ENCODE measurements around the gene HMBS.

Gene HMBS

GRCh38 chr11:119091966-119092879 is 7.5 kb downstream of the HMBS start:
- Histone ChIP-seq H3K27ac (ENCODE audit: low read depth, low read length, severe bottlenecking) (peak overlapping the region; percentile 16), H3K36me3 (ENCODE audit: control insufficient read depth, insufficient read depth, low read length) (peaks cover 47% of the 10 kb centered on the region), H3K9me3 (ENCODE audit: control insufficient read depth, low read length) (no peaks in the 10 kb centered on the region), H3K4me3 (ENCODE audit: extremely low read depth, insufficient read depth, low read length, poor library complexity, severe bottlenecking) (peak overlapping the region; percentile 88), H3K4me1 (ENCODE audit: control insufficient read depth, insufficient read depth, low read length, poor library complexity, severe bottlenecking) (peaks cover 14% of the 10 kb centered on the region)
- 88 to 92% methylated on average over 11 to 12 of the region's 13 CpGs for WGBS, 2 experiments (ENCODE audit: insufficient coverage in 2 of 2)

- H3K4me1 ChIP-seq (ENCODE audit: control insufficient read depth, insufficient read depth, low read length, poor library complexity, severe bottlenecking) = peaks cover 14% of the 10 kb centered on the region
- peak overlapping the region; percentile 88 for H3K4me3 ChIP-seq (ENCODE audit: extremely low read depth, insufficient read depth, low read length, poor library complexity, severe bottlenecking)
- no peak overlapping the region for H3K27ac ChIP-seq (ENCODE audit: low read depth, low read length, severe bottlenecking)
- H3K9me3 ChIP-seq (ENCODE audit: control insufficient read depth, low read length) = no peaks in the 10 kb centered on the region
- H3K36me3 ChIP-seq (ENCODE audit: control insufficient read depth, insufficient read depth, low read length) = peaks cover 56% of the 10 kb centered on the region
- WGBS, 2 experiments (ENCODE audit: insufficient coverage in 2 of 2) = 45 to 73% methylated on average over 5 to 6 of the region's 12 CpGs
These were observed 8.5 kb downstream of the HMBS start for GRCh38 chr11:119092880-119093842.

GRCh38 chr11:119093942-119094815 is 9.5 kb downstream of the HMBS start:
- Histone ChIP-seq H3K4me1 (ENCODE audit: control insufficient read depth, insufficient read depth, low read length, poor library complexity, severe bottlenecking) (peaks cover 14% of the 10 kb centered on the region), H3K36me3 (ENCODE audit: control insufficient read depth, insufficient read depth, low read length) (peaks cover 59% of the 10 kb centered on the region), H3K9me3 (ENCODE audit: control insufficient read depth, low read length) (no peaks in the 10 kb centered on the region), H3K27ac (ENCODE audit: low read depth, low read length, severe bottlenecking) (peak overlapping the region; percentile 51), H3K4me3 (ENCODE audit: extremely low read depth, insufficient read depth, low read length, poor library complexity, severe bottlenecking) (peak overlapping the region; percentile 88)
- 0% methylated on average over 51 to 59 of the region's 81 CpGs for WGBS, 2 experiments (ENCODE audit: insufficient coverage in 2 of 2)

GRCh38 chr11:119094816-119095065 is 10.1 kb downstream of the HMBS start:
- peaks cover 14% of the 10 kb centered on the region for H3K4me1 ChIP-seq (ENCODE audit: control insufficient read depth, insufficient read depth, low read length, poor library complexity, severe bottlenecking)
- peaks cover 61% of the 10 kb centered on the region for H3K36me3 ChIP-seq (ENCODE audit: control insufficient read depth, insufficient read depth, low read length)
- peak overlapping the region; percentile 51 for H3K27ac ChIP-seq (ENCODE audit: low read depth, low read length, severe bottlenecking)
- H3K4me3 ChIP-seq (ENCODE audit: extremely low read depth, insufficient read depth, low read length, poor library complexity, severe bottlenecking) = peak overlapping the region; percentile 88
- 0 to 1% methylated on average over 13 to 19 of the region's 19 CpGs for WGBS, 2 experiments (ENCODE audit: insufficient coverage in 2 of 2)
- no peaks in the 10 kb centered on the region for H3K9me3 ChIP-seq (ENCODE audit: control insufficient read depth, low read length)

- peak overlapping the region; percentile 88 for H3K4me3 ChIP-seq (ENCODE audit: extremely low read depth, insufficient read depth, low read length, poor library complexity, severe bottlenecking)
- H3K4me1 ChIP-seq (ENCODE audit: control insufficient read depth, insufficient read depth, low read length, poor library complexity, severe bottlenecking) = peaks cover 16% of the 10 kb centered on the region
- H3K9me3 ChIP-seq (ENCODE audit: control insufficient read depth, low read length) = no peaks in the 10 kb centered on the region
- peak overlapping the region; percentile 51 for H3K27ac ChIP-seq (ENCODE audit: low read depth, low read length, severe bottlenecking)
- 0 to 1% methylated on average over 55 to 61 of the region's 79 CpGs for WGBS, 2 experiments (ENCODE audit: insufficient coverage in 2 of 2)
- H3K36me3 ChIP-seq (ENCODE audit: control insufficient read depth, insufficient read depth, low read length) = peaks cover 59% of the 10 kb centered on the region
These were observed 10.6 kb downstream of the HMBS start for GRCh38 chr11:119095066-119095880.

- Histone ChIP-seq H3K36me3 (ENCODE audit: control insufficient read depth, insufficient read depth, low read length) (peaks cover 31% of the 10 kb centered on the region), H3K4me3 (ENCODE audit: extremely low read depth, insufficient read depth, low read length, poor library complexity, severe bottlenecking) (no peak overlapping the region), H3K27ac (ENCODE audit: low read depth, low read length, severe bottlenecking) (no peak overlapping the region), H3K4me1 (ENCODE audit: control insufficient read depth, insufficient read depth, low read length, poor library complexity, severe bottlenecking) (peaks cover 15% of the 10 kb centered on the region), H3K9me3 (ENCODE audit: control insufficient read depth, low read length) (no peaks in the 10 kb centered on the region)
- WGBS, 2 experiments (ENCODE audit: insufficient coverage in 2 of 2) = 100% methylated on average over 2 to 3 of the region's 6 CpGs
These were observed 15.0 kb downstream of the HMBS start for GRCh38 chr11:119099711-119100110.

- 54 to 61% methylated on average over 9 to 10 of the region's 11 CpGs for WGBS, 2 experiments (ENCODE audit: insufficient coverage in 2 of 2)
These were observed 15.7 kb downstream of the HMBS start for GRCh38 chr11:119100246-119100970.

GRCh38 chr11:119100994-119101758 is 16.5 kb downstream of the HMBS start:
- 0% methylated on average over 23 to 25 of the region's 29 CpGs for WGBS, 2 experiments (ENCODE audit: insufficient coverage in 2 of 2)
- peak overlapping the region; percentile 98 for H3K27ac ChIP-seq (ENCODE audit: low read depth, low read length, severe bottlenecking)

More at GRCh38 chr11:119100246-119100970, 15.7 kb downstream of the HMBS start:
- H3K4me1 ChIP-seq (ENCODE audit: control insufficient read depth, insufficient read depth, low read length, poor library complexity, severe bottlenecking) = peaks cover 15% of the 10 kb centered on the region
- H3K36me3 ChIP-seq (ENCODE audit: control insufficient read depth, insufficient read depth, low read length) = peaks cover 31% of the 10 kb centered on the region
- peak overlapping the region; percentile 81 for H3K4me3 ChIP-seq (ENCODE audit: extremely low read depth, insufficient read depth, low read length, poor library complexity, severe bottlenecking)
- H3K9me3 ChIP-seq (ENCODE audit: control insufficient read depth, low read length) = no peaks in the 10 kb centered on the region
- no peak overlapping the region for H3K27ac ChIP-seq (ENCODE audit: low read depth, low read length, severe bottlenecking)

More at GRCh38 chr11:119100994-119101758, 16.5 kb downstream of the HMBS start:
- peak overlapping the region; percentile 81 for H3K4me3 ChIP-seq (ENCODE audit: extremely low read depth, insufficient read depth, low read length, poor library complexity, severe bottlenecking)
- no peaks in the 10 kb centered on the region for H3K9me3 ChIP-seq (ENCODE audit: control insufficient read depth, low read length)
- peaks cover 29% of the 10 kb centered on the region for H3K36me3 ChIP-seq (ENCODE audit: control insufficient read depth, insufficient read depth, low read length)
- peaks cover 16% of the 10 kb centered on the region for H3K4me1 ChIP-seq (ENCODE audit: control insufficient read depth, insufficient read depth, low read length, poor library complexity, severe bottlenecking)

Measured in mesodermal cell (in vitro differentiated cells).